Choroid plexus epithelial cell (primary cell): ENCODE results near the gene STK38.

Experiments used
- DNase-seq: peaks from one replicate; pipeline ENCODE4 v3.0.0-alpha.2; 2010; ENCODE audit warnings: low read depth
- H3K4me3 ChIP-seq: 2 replicates; pipeline ENCODE4 v1.5.1; 2011; ENCODE audit warnings: low read depth, mild to moderate bottlenecking, control low read depth, low read length, moderate library complexity
- CTCF ChIP-seq: conservative IDR thresholded peaks from 2 replicates; pipeline ENCODE4 v1.5.1; 2011; ENCODE audit warnings: low read depth, mild to moderate bottlenecking, control low read depth, inconsistent platforms, low read length, moderate library complexity

STK38 gene

GRCh38 chr6:36523936-36524499, 23.3 kb downstream of the STK38 start:
- DNase-seq: no peak
- no peak for TF ChIP-seq CTCF
- H3K4me3 ChIP-seq: no peak overlapping the region

DNA sequence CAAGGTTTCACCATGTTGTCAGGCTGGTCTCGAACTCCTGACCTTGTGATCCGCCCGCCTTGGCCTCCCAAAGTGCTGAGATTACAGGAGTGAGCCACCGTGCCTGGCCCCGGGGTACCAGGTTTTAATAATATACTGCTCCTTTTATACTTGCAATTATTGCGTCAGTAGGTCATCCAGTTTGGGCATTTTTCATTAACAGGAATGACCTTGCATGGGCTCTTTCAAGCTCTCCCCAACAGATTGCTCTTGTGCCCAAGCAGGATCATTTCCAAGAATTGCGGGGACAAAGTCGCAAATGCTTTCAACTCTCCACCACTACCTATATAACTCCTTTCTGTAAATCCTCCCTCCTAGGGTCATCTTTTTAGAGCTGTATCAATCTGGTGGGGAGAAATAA, 23.8 kb downstream of the STK38 start:
- no peak for DNase-seq
- TF ChIP-seq CTCF: no peak
- no peak overlapping the region for H3K4me3 ChIP-seq

DNA sequence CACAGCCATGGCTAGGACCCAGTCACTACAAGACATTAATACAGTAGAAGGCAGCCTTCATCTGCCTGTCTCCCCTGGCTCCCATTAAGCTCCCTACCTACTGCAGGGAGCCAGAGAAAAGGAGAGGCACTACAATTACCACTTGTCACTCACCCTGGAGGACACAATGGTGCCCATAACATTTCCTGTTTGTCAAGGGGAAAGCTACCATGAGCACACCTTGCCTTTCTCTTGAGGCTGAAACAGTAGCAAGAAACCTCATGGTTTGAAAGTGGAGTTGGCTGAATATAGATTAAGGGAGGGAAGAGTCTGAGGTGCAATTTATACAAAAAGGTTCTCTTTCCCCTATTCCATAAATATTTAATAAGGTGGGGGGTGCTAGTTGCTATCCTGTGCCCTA, 27.9 kb downstream of the STK38 start:
- H3K4me3 ChIP-seq: no peak overlapping the region
- no peak for DNase-seq
- no peak for TF ChIP-seq CTCF

DNA sequence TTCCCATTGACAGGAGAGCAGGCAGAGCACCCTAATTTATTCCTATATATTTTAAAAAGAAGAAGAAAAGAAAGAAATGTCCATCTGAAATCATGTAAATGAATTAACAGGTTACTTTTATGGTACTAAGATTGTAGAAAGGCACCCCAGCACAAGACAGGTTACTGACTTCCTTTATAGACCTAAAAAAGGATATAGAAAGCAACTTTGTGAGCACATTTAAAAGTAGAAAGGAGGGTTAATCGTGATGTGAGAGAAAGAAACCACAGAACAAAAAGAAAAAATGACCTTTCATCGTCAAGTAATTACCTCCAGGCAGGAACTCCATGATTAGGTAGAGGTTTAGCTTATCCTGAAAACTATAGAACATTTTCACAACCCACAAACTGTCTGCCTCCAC, 29.9 kb downstream of the STK38 start:
- no peak for DNase-seq
- no peak overlapping the region for H3K4me3 ChIP-seq
- no peak for TF ChIP-seq CTCF

- H3K4me3 ChIP-seq: no peak overlapping the region
- no peak for DNase-seq
- TF ChIP-seq CTCF: no peak
Observed at GRCh38 chr6:36516988-36517387, 30.3 kb downstream of the STK38 start.

DNA sequence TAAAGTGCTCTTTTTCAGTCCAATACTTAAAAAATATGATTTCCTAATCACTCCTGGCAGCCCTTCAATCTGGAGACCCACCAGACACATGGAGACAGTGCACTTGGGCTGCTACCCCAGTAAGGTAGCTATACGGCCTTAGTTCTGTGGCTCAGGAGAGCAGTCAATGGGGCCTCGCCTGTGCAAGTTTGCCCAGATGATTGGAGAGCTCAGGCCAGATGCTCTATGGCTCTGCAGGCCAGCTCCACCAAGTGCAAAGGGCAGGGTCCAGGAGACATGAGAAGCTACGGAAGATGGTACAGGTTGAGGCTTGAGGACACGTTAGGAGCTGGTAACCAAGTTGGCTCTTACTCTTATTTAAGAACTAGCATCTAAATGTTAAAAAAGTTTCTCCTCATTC, 30.7 kb downstream of the STK38 start:
- no peak overlapping the region for H3K4me3 ChIP-seq
- TF ChIP-seq CTCF: no peak
- no peak for DNase-seq

GRCh38 chr6:36515844-36516243, 31.4 kb downstream of the STK38 start:
- H3K4me3 ChIP-seq: no peak overlapping the region
- no peak for DNase-seq
- no peak for TF ChIP-seq CTCF
